ENCODE results near the gene EFS. TPM values are rescaled to one million over a fixed set of nuclear protein-coding genes. Genes with fewer than 3 reads are reported as not detected.

EFS gene
- total RNA-seq, 3 donors from 2014 or later, result 15.7 to 24.6 (median 18.0) TPM

DNA sequence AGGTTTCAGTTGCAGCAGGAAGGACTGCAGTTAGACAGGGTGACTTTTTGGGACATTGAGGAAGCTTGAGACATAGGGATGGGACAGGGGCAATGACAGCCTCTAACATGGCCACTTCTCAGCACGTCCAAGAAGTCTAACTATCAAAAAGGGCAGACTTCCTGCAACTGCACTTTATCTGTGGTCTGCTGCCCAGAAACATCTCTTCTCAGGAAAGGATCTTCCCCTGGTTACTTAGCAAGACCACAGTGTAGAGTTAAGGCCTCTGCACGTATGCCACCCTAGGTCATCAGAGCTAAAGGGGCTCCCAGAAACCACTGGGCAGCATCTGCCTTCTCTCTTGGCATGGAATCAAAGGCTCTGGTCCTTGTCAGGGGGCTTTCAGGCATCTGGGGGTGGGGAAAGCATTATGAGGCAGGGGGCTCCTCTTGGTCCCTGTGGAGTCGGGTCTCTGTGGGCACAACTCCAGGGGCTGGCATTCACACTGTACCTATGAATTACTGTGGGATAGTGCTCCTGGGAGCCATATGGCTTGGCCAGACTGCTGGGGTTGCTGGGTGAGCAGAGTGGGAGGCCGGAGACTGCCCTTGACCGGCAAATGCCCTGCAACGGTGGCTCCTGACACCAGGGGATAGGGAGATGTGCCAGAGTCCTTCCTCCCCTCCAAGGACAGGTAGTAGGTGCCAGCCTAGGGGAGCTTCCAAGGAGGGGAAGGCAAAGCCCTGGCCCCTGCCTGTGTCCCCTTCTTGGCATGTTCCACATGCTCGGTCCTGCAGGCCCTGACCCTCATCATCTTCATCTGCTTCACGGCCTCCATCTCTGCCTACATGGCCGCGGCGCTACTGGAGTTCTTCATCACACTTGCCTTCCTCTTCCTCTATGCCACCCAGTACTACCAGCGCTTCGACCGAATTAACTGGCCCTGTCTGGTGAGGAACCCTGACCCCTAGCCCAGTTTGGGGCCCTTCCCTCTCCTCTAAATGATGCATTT is 12.9 kb upstream of the EFS start:
- TF ChIP-seq POLR2AphosphoS5 (IDR thresholded peaks at IDR 0.05) (no peak), POLR2A (IDR thresholded peaks at IDR 0.05) (no peak)
- TF ChIP-seq, protein P1, sequence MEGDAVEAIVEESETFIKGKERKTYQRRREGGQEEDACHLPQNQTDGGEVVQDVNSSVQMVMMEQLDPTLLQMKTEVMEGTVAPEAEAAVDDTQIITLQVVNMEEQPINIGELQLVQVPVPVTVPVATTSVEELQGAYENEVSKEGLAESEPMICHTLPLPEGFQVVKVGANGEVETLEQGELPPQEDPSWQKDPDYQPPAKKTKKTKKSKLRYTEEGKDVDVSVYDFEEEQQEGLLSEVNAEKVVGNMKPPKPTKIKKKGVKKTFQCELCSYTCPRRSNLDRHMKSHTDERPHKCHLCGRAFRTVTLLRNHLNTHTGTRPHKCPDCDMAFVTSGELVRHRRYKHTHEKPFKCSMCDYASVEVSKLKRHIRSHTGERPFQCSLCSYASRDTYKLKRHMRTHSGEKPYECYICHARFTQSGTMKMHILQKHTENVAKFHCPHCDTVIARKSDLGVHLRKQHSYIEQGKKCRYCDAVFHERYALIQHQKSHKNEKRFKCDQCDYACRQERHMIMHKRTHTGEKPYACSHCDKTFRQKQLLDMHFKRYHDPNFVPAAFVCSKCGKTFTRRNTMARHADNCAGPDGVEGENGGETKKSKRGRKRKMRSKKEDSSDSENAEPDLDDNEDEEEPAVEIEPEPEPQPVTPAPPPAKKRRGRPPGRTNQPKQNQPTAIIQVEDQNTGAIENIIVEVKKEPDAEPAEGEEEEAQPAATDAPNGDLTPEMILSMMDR (IDR thresholded peaks at IDR 0.05), result no peak
- no peak overlapping the region for H3K27ac ChIP-seq
- DNase-seq (ENCODE audit: low spot score in 2 of 2), result no peak
- H3K4me3 ChIP-seq, result no peak overlapping the region
- H3K9me3 ChIP-seq, result no peaks in the 10 kb centered on the region
- intact Hi-C loops (cut with DNase I; ENCODE audit: low total_unique reads), result loop anchor here (5.0 kb wide), 1 partner anchor 51 kb away; no protein-coding TSS in a partner anchor
- H3K27me3 ChIP-seq, result no peaks in the 10 kb centered on the region
- no peaks in the 10 kb centered on the region for H3K36me3 ChIP-seq
- peaks cover 0 to 5% of the 10 kb centered on the region in 2 donors for H3K4me1 ChIP-seq

DNA sequence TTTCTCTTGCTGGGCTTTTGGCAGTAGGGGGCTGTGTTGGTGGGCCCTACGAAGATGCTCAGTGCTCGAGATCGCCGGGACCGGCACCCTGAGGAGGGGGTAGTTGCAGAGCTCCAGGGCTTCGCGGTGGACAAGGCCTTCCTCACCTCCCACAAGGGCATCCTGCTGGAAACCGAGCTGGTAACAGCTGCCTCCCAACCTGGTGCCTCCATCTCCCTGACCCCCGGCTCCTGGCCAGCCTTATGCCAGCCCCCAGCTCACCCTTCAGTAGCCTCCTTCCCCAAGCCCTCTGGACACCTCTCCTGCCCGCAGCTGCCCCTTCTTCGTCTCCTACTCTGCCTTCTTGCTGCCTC is 12.2 kb upstream of the EFS start:
- peaks cover 0 to 5% of the 10 kb centered on the region in 2 donors for H3K4me1 ChIP-seq
- H3K27ac ChIP-seq, result peak overlapping the region in 1 of 2 donors; percentile 43
- intact Hi-C loops (cut with DNase I; ENCODE audit: low total_unique reads), result loop anchor here (5.0 kb wide), 1 partner anchor 50 kb away; no protein-coding TSS in a partner anchor
- no peaks in the 10 kb centered on the region for H3K27me3 ChIP-seq
- H3K9me3 ChIP-seq, result no peaks in the 10 kb centered on the region
- TF ChIP-seq POLR2A (IDR thresholded peaks at IDR 0.05) (no peak), POLR2AphosphoS5 (IDR thresholded peaks at IDR 0.05) (no peak)
- TF ChIP-seq, protein P1 (IDR thresholded peaks at IDR 0.05), result no peak
- no peaks in the 10 kb centered on the region for H3K36me3 ChIP-seq
- DNase-seq (ENCODE audit: low spot score in 2 of 2), result no peak
- peak overlapping the region in 1 of 3 donors; percentile 36 for H3K4me3 ChIP-seq

DNA sequence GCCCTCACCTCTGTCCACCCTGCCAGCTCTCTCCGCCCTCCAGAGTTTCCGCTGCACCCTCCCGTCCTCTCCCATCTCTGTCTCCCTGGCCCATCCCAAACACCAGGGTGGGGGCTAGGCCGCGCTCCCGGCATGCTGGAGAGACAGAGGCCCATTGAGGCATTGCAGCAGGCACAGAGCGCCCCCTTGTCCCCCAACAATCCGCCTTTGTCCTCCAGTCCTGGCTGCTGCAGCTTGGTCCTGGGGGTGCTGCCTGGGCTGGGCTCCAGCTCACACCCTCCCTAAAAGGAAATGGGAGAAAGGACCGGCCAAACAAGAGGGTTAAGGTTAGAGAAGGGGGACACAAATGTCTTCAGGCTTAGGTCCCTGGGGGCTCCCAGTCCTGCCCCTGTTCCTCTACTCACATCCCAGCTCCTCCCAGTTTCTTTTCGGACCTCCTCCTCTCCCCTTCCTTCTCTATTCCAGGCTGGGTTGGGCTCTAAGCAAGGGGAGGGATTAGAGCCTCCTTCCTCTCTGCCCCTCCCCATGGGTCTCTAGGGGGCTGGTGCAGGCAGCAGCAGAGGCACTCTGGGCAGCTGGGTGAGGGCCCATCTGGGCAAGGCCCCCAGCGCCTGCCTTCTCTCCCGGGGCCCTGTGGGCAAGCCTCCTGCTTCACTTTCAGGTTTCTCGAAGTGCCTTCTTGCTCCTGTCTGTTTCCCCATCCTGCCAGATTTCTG is 11.7 kb upstream of the EFS start, which contains the start of gene CMTM5:
Gene CMTM5, plus strand, starts transcription at position 565 of the 716 bp plus-strand sequence. CDS start 206 bp downstream, outside the sequence.
- intact Hi-C loops (cut with DNase I; ENCODE audit: low total_unique reads), result loop anchor here (5.0 kb wide), 1 partner anchor 49 kb away; no protein-coding TSS in a partner anchor
- Histone ChIP-seq H3K27ac (peak within 1 kb of the TSS; percentile 5 to 43), H3K4me3 (peak within 1 kb of the TSS in 2 of 3 donors; percentile 36 to 41), H3K9me3 (no peaks in the 10 kb centered on the region), H3K36me3 (no peaks in the 10 kb centered on the region), H3K4me1 (peaks cover 0 to 5% of the 10 kb centered on the region in 2 donors), H3K27me3 (no peaks in the 10 kb centered on the region)
- no peak for DNase-seq (ENCODE audit: low spot score in 2 of 2)
- TF ChIP-seq POLR2AphosphoS5 (IDR thresholded peaks at IDR 0.05) (no peak), POLR2A (IDR thresholded peaks at IDR 0.05) (no peak)
- TF ChIP-seq, protein P1 (IDR thresholded peaks at IDR 0.05), result no peak

DNA sequence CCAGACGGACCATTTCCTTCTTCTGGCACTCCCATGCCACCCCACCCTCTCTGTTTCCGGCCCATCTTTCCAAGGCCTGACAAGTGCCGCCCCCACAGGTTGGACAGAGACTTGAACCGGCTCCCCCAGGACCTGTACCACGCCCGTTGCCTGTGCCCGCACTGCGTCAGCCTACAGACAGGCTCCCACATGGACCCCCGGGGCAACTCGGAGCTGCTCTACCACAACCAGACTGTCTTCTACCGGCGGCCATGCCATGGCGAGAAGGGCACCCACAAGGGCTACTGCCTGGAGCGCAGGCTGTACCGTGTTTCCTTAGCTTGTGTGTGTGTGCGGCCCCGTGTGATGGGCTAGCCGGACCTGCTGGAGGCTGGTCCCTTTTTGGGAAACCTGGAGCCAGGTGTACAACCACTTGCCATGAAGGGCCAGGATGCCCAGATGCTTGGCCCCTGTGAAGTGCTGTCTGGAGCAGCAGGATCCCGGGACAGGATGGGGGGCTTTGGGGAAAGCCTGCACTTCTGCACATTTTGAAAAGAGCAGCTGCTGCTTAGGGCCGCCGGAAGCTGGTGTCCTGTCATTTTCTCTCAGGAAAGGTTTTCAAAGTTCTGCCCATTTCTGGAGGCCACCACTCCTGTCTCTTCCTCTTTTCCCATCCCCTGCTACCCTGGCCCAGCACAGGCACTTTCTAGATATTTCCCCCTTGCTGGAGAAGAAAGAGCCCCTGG is 10.7 kb upstream of the EFS start:
- intact Hi-C loops (cut with DNase I; ENCODE audit: low total_unique reads), result loop anchor here (5.0 kb wide), 1 partner anchor 48 kb away; no protein-coding TSS in a partner anchor
- peak overlapping the region in 1 of 2 donors; percentile 5 for H3K27ac ChIP-seq
- H3K27me3 ChIP-seq, result no peaks in the 10 kb centered on the region
- DNase-seq (ENCODE audit: low spot score in 2 of 2), result no peak
- no peaks in the 10 kb centered on the region for H3K9me3 ChIP-seq
- no peak overlapping the region for H3K4me3 ChIP-seq
- H3K4me1 ChIP-seq, result peaks cover 0 to 5% of the 10 kb centered on the region in 2 donors
- TF ChIP-seq, protein P1 (IDR thresholded peaks at IDR 0.05), result no peak
- TF ChIP-seq POLR2A (IDR thresholded peaks at IDR 0.05), result no peak
- no peak for TF ChIP-seq POLR2AphosphoS5 (IDR thresholded peaks at IDR 0.05)
- H3K36me3 ChIP-seq, result no peaks in the 10 kb centered on the region

Measured in breast epithelium (tissue), 4 donors.